HG02610 (cell line): ENCODE data around the gene MAP3K7CL.
A peak's percentile ranks its signal among the peaks of the same experiment; 100 is the strongest.
"Not testable (repeated sequence)": the region's sequence is repeated elsewhere in the genome, so short reads cannot be mapped to it uniquely, and the experiment has no call there.

Source experiments
- ATAC-seq: cut with Tn5 transposase; IDR thresholded peaks from one replicate; pipeline ENCODE4 v1.9.1; 2021; ENCODE audit warnings: mild to moderate bottlenecking, moderate library complexity; ENCODE audit not compliant: unreplicated experiment

Gene MAP3K7CL

DNA sequence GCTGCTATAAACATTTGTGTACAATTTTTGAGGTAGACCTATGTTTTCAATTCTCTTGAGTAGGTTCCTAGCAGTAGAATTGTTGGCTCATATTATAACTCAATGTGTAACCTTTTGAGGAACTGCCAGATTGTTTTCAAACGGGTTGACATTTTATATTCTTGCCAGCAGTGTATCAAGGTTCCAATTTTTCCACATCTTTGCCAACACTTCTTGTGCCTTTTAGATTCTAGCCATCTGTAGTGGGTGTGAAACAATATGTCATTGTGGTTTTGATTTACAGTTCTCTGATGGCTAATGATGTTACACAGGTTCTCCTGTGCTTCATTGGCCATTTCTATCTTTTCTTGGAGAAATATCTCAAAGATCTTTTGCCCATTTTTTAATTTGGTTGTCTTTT is 36.4 kb downstream of the MAP3K7CL start:
- no peak for ATAC-seq

DNA sequence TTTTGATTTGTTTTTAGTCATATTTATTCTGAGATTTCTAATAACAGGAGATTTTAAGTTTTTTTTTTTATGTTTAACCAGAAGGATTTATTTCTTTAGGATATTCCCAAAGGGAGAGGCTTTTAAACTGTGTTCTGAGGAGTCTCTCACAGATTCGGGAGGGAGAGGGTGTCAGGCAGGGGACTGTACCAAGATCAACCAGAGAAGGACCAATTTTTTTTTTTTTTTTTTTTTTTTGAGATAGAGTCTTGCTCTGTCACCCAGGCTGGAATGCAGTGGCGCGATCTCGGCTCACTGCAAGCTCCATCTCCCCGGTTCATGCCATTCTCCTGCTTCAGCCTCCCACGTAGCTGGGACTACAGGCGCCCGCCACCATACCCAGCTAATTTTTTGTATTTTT is 37.0 kb downstream of the MAP3K7CL start:
- not testable (repeated sequence) for ATAC-seq

DNA sequence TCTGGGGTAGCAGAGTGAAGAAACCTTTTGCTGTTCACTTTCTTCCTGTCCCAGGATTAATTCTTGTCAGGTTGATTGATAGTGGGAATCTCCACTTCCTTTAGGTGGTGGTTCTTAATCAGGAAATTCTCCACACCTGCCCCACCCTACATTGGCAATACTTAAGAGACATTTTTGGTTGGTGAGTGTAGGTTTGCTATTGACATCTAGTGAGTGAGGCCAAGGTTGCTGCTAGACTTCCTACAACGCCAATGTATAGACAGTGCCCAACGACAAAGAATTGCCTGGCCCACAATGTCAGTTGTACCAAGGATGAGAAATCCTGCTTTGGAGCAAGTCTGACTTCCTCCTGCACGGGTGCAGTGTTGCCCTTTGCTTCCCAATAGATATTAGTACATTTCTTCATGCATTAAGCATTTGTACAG is 38.5 kb downstream of the MAP3K7CL start:
- ATAC-seq: no peak

DNA sequence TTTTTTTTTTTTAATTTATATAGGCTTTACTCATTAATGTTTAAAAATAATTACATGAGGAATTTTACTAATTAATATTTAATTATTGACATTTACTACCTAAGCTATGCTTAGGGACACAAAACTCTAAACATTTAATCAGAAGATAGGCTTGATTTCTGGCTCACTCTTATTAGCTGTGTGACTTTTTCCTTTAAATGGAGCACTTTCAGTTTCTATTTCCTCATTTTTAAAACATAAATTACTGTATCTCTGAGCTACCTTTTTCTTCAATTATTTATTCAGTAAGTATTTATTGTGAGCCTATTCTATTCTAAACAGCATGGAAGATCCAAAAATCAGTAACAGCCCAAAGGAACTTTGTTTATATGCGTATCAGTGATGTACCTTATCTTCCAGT is 40.5 kb downstream of the MAP3K7CL start:
- no peak for ATAC-seq

DNA sequence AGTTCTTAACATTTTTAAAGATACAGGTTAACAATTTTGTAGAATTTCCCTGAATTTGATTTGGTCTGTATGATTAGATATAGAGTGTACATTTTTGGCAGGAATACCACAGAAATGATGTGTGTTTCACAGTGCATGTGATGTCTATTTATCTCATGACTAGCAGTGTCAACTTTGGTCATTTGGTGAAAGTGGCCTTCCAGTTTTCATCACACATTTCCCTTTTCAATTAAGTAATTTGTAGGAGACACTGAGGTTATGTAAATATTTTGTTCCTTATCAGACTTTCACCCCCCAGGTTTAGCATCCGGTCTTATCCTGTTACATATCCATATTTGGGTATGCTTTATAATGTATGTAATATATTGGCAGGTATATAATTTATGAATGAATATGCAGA is 41.8 kb downstream of the MAP3K7CL start:
- ATAC-seq: no peak

DNA sequence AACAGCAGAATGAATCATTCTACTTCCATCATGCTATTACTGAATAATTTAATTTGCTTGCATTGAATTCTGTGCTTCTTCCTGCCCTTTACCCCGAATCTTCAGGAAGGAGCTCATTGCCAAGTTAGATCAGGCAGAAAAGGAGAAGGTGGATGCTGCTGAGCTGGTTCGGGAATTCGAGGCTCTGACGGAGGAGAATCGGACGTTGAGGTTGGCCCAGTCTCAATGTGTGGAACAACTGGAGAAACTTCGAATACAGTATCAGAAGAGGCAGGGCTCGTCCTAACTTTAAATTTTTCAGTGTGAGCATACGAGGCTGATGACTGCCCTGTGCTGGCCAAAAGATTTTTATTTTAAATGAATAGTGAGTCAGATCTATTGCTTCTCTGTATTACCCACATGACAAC is 44.2 kb downstream of the MAP3K7CL start:
- no peak for ATAC-seq

DNA sequence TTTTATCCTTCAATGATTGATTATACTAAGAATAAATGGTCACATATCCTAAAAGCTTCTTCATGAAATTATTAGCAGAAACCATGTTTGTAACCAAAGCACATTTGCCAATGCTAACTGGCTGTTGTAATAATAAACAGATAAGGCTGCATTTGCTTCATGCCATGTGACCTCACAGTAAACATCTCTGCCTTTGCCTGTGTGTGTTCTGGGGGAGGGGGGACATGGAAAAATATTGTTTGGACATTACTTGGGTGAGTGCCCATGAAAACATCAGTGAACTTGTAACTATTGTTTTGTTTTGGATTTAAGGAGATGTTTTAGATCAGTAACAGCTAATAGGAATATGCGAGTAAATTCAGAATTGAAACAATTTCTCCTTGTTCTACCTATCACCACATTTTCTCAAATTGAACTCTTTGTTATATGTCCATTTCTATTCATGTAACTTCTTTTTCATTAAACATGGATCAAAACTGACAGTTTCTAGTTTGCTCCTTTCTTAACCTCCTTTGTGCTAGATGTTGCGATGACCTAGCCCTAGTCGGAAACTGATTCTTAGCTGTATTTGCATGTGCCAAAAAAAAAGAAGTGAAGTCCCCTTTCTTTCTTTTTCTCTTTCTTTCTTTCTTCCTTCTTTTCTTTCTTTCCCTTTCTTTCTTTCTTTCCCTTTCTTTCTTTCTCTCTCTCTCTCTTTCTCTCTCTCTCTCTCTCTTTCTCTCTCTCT is 45.1 kb downstream of the MAP3K7CL start:
- ATAC-seq: no peak

DNA sequence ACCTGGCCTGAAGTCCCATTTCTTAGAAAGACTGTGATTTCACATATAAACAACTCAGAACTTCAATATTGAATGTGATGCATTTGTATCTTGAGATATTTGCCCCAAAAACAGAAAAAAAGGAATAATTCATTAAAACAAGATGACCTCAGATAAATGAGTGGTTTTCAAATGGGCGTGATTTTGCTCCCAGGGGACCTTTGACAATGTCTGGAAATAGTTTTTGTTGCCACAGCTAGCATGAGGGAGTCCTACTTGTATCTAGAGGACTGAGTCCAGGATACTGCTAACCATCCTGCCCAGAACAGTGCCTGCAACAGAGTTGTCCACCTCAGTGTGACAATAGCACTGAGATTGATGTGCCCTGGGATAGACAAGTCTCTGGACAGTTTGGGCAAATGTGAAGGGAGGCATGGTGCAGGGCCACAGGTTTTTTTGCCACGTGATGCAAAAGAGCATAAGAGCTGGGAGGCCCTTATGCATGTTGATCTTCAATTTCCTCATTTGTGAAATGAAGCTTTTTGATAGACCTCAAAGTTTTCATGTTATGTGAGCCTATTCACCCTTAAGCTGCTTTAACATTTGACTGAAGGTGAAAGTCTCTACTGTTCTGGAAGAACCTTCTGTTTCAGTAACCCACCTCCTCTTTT is 46.2 kb downstream of the MAP3K7CL start:
- ATAC-seq: no peak

DNA sequence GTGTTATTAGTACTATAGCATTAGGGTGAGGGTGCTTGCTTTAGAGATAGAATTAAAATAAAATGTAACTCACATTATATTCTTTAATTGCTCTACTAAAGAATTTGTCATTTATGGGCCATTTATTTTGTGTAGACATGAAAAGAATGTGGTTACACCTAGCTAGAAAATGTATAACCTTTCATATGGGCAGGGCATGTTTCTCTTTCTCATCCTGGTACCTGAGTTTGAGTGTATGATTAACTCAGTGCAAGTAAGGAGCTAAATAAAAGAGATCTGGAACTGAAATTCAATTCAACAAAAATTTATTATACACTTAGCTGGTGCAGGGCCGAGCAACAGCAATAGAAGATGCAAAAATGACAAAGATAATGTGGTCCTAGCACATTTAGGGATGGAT is 47.4 kb downstream of the MAP3K7CL start:
- no peak for ATAC-seq

DNA sequence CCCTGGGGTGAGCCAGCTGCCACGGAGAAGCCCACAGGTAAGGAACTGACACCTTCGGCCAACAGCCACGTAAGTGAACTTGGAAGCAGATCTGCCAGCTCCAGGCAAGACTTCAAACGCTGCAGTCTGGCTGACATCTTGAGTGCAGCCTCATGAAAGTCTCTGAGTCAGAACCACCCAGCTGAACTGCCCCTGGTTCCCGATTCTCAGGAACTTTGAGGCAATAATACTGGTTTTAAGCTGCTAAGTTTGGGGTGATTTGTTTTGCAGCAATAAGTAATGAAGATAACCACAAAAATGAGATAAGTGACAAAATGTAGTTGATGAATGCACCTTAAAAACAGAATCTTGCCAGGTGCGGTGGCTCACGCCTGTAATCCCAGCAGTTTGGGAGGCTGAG is 48.5 kb downstream of the MAP3K7CL start:
- ATAC-seq: no peak

DNA sequence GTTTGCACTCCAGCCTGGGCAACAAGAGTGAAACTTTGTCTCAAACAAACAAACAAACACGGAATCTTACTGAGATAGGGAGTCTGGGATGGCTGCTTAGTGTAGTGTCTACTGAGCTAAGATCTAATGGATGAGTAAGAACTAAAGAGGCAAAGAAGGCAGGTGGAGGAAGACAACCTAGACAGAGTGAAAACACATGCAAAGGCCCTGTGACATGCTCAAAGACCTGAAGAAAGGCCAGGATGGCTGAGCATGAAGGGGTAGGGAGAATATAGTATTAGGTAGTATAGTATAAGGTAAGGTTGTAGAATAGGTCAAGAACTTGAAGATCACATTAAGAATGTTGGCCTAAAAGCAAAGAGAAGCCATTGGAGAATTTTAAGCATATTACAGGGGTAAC is 49.1 kb downstream of the MAP3K7CL start:
- ATAC-seq: no peak

DNA sequence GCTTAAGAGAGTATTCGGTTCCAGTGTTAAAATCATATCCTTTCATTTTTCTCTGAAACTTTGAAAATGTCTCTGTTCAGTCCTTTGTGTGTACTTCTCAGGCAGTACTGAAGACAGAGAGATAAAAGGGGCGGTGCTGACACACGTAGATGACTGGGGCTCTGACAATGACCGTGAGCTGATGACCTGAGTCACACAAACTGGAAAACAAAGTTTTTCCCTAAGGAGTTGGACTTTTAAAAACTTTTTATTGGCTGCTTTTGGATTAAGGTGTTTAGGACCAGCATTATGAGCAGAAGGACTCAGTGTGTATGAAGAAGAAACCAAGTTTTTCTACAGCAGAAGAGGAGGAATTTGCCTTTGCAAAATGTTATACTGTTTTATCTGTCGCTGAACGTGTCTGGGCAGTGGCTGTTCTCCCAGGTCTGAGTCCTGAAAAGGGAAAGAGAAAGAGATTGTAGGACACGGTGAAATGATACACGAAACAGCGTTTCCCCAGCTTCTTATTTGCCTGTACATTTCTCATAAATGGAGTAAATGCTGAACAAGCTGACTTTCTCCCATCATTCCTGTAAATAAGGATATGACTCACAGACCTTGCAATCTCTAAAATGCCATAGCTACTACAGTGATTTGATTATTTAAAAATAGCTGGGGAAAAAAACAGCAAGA is 51.5 kb downstream of the MAP3K7CL start:
- peak; percentile 38 for ATAC-seq

DNA sequence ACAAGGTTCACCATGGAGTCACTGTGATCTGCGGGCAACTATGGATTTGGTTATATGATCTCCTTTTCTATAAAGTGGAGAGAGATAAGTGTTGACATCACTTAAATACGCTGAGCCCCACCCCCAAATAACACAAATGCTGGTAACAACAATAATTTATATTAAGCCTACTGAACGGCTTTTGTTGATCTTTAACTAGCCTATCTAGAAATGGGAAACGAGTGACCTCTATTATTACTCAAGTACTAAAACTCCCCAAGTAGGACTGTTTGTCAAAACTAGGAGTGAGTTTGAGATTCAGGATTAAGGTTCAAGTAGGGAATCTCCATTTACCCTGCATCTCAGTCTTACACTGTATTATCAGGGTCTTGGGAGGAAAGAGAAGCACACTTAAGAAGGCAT is 52.2 kb downstream of the MAP3K7CL start:
- ATAC-seq: no peak

DNA sequence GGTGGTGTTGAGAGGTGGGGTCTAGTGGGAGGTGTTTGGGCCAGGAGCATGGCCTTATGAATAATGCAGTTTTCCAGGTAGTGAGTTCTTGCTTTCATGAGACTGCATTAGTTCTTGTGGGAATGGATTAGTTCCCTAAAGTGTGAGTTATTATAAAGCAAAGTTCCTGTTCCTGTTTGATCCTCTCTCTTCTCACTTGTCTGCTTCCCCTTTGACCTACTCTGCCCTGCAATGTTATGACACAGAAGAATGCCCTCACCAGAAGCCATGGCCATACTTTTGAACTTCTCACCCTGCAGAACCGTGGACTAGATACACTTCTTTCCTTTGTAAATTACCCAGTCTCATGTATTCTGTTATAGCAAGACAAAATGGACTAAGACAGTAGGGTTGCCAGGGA is 53.6 kb downstream of the MAP3K7CL start:
- ATAC-seq: no peak

DNA sequence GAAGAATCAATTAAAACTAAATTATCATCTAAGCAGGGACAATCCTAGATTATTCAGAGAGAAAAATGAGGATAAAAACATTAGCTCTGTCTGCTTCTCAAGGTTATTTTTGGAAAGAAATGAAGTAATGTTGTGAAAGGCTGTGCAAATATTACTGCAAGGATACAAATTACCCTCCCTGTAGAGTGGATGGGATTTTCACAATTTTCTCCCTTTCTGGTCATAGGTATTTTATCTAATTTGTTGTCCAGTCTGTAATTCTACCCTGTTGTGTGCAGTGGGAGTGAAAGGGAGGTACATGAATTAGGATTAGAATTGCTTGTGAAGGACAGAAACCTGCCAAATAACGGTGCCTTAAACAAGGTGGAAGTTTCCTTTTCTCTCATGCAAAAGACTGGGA is 54.7 kb downstream of the MAP3K7CL start:
- no peak for ATAC-seq

DNA sequence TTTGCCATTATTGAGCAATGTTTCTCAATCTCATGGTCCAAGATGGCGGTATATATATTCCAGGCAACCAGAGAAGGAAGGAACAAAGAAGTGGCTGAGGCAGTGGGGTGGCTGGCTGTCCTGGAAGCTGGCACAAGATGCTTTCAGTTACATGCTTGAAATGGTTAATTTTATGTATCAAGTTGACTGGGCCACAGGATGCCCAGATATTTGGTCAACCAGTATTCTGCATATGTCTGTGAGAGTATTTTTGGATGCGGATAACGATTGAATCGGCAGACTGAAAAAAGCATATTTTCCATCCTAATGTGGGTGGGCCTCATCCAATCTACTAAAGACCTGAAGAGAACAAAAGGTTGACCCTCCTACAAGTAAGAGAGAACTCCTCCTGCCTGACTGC is 55.2 kb downstream of the MAP3K7CL start:
- ATAC-seq: no peak

DNA sequence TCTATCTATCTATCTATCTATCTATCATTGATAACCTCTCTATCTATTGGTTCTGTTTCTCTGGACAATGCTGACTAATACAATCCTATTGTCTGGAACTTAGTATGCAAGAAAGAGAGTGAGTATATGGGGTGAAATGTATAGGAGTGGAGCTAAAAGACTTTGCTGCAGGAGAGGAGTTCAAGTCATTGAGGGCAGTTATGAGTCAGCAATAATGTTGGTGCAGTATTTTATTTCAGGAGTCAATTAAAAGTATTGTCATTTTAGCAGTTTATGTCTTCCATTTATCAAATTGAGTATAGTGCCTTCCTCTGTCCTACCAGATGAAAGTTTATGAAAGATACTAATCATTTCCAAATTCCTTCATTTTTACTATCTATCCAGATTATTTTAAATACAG is 55.8 kb downstream of the MAP3K7CL start:
- no peak for ATAC-seq

DNA sequence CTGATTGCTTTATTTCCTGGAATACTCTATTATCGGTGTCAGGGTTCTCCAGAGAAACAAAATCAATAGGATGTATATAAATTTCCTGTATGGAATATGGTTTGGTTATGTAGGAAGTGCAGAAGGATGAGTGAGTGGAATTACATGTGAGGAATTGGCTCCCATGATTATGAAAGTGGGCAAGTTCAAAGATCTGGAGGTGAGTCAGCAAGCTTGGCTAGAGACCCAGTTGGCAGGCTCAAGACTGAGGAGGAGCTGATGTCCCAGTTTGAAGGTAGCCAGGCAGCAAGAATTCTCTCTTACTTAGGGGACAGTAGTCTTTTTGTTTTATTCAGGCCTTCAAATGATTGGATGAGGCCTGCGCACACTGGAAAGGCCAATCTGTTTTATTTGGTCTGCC is 57.5 kb downstream of the MAP3K7CL start:
- ATAC-seq: no peak

DNA sequence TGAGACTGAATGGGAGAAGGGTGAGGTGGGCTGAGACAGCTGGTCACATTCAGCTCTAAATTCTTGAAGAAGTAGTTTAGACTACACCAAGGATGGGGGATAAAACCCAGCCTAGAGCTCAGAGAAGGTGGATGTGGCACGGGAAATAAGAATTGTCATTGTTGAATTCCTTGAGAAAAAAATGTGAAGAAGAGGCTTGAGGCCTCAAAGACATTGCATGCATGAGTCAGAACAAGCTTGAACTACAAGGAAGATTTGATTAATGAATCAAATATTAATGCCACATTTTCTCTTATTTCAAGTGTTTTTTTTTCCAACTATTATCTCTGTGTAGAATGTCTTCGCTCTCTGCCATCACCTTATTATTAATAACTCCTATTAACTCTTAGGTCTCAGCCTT is 58.9 kb downstream of the MAP3K7CL start:
- ATAC-seq: no peak

DNA sequence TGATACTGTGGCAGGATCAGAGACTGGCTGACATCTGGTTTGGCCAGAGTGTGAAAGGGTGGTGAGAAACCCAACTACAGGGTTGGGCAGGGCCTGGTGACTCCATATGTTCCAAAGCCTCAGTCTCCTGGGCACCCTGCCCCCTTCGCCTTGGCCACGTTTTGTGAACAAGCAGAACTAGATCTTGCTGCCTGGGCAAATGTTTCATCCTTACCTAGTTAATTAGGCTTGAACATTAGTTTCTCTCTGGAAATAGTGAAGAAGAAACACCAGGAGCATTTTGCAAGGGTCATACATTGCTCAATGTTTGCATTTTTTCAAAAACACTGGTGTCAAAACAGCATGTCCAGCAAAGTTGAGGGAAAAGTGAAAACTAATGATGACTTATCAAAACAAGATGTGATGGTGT is 60.5 kb downstream of the MAP3K7CL start:
- no peak for ATAC-seq

DNA sequence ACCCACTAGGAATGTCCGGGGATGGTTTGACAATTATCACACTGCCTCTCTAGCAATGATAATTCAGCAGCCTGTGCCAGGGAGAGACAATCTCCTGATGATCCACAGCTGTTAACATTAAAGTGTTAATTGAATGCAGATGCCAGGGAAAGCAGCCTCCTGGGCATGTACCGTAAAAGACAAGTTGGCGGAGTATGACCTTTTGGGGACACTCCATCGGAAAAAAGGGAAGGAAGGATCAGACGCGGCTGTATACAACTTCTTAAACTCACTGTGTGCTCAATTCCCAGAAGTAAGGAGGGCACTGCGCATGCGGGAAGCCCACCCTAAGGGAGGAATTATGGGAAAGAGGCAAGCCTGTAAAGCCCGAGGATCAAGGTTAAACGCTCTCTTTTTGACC is 62.6 kb downstream of the MAP3K7CL start:
- ATAC-seq: no peak

DNA sequence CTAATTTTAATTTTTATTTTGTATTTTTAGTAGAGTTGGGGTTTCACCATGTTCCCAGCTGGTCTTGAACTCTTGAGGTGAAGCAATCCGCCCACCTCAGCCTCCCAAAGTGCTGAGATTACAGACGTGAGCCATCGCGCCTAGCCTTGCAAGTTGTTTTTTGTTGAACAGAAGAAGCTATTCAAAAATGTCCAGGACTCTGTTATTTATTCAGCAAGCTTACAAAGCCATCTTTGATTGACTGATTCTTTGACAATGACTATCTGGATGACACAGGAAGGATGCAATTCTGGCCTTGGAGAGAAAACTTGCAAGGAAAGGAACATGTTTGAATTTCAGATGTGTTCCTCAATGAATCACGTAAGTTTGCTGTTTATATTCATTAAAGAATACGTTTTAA is 63.5 kb downstream of the MAP3K7CL start:
- ATAC-seq: no peak
